Thyroid gland (tissue), 4 donors: ENCODE results near the gene FRMD4A. TPM values are rescaled to one million over a fixed set of nuclear protein-coding genes. Genes with fewer than 3 reads are reported as not detected.
A peak's percentile ranks its signal among the peaks of the same experiment; 100 is the strongest.

Experiments used
- DNase-seq, 2 donors: peaks; one replicate each; pipeline ENCODE4 v3.0.0-alpha.2; 2019
- H3K27ac ChIP-seq, 3 donors: fragments of 200-600 bp; sonication (generic); 1 replicate in 2 of 3; 2 replicates in 1 of 3; pipeline ENCODE4 v1.5.1; 2016 to 2019; ENCODE audit warnings: mild to moderate bottlenecking in 1 of 3, moderate library complexity in 1 of 3
- H3K27me3 ChIP-seq: fragments of 200-600 bp; sonication (generic); one replicate; pipeline ENCODE4 v1.5.1; 2019
- H3K36me3 ChIP-seq, 2 donors: fragments of 200-600 bp; sonication (generic); one replicate each; pipeline ENCODE4 v1.5.1; 2016 to 2019
- H3K4me1 ChIP-seq, 2 donors: fragments of 200-600 bp; sonication (generic); one replicate each; pipeline ENCODE4 v1.5.1; 2017 to 2019
- H3K4me3 ChIP-seq, 3 donors: fragments of 200-600 bp; sonication (generic); replicated peaks in 1 of 3; 1 replicate in 2 of 3; 2 replicates in 1 of 3; pipeline ENCODE4 v1.5.1; 2016; ENCODE audit warnings: mild to moderate bottlenecking in 1 of 3
- H3K9me3 ChIP-seq: fragments of 200-600 bp; sonication (generic); one replicate; pipeline ENCODE4 v1.5.1; 2017
- CTCF ChIP-seq, 6 experiments: fragments of 200-600 bp in 3 of 6; fragments of 450-650 bp in 3 of 6; sonication (generic) in 3 of 6; IDR thresholded peaks; one replicate each; pipeline ENCODE4 v1.5.1; 2016 to 2019; ENCODE audit warnings: antibody characterized with exemption in 6 of 6, mild to moderate bottlenecking in 2 of 6, inconsistent platforms in 1 of 6, moderate library complexity in 1 of 6
- POLR2A ChIP-seq, 2 donors: fragments of 450-650 bp; IDR thresholded peaks; one replicate each; pipeline ENCODE4 v1.6.1; 2017; ENCODE audit warnings: antibody characterized with exemption in 2 of 2, mild to moderate bottlenecking in 2 of 2, moderate library complexity in 1 of 2
- WGBS, 2 donors: methylation state at CpG; one replicate each; pipeline ENCODE4 v1.1.5; 2017; 5-methylcytosine and 5-hydroxymethylcytosine counted together
- intact Hi-C: fragments of 100-400 bp; cut with DNase I; formaldehyde crosslinking; loops from one replicate; pipeline ENCODE4 v1.15.1; 2023
- total RNA-seq, 4 donors: library from RNA; depleted of rRNA; stranded (reverse); fragments of >200 nt; gene quantifications; one replicate each; pipeline ENCODE4 v1.2.3, GENCODE V29; 2016

FRMD4A gene
- total RNA-seq, 4 donors from 2014 or later, result 10.6 to 18.6 (median 16.3) TPM

GRCh38 chr10:14016931-14017333, 313.8 kb downstream of the FRMD4A start:
- Histone ChIP-seq H3K27me3 (no peaks in the 10 kb centered on the region), H3K36me3 (no peaks in the 10 kb centered on the region), H3K4me1 (no peaks in the 10 kb centered on the region), H3K4me3 (no peak overlapping the region), H3K27ac (no peak overlapping the region), H3K9me3 (no peaks in the 10 kb centered on the region)
- TF ChIP-seq CTCF (IDR thresholded peaks at IDR 0.05) (no peak), POLR2A (IDR thresholded peaks at IDR 0.05) (no peak)
- DNase-seq, result no peak
- intact Hi-C loops, result no loop called here
- WGBS, 2 donors, result 78 to 88% methylated on average over 6 of the region's 6 CpGs

GRCh38 chr10:14016011-14016536, 314.6 kb downstream of the FRMD4A start:
- 53 to 57% methylated on average over 8 of the region's 8 CpGs for WGBS, 2 donors
- Histone ChIP-seq H3K36me3 (no peaks in the 10 kb centered on the region), H3K27ac (no peak overlapping the region), H3K27me3 (no peaks in the 10 kb centered on the region), H3K9me3 (no peaks in the 10 kb centered on the region), H3K4me1 (no peaks in the 10 kb centered on the region), H3K4me3 (no peak overlapping the region)
- intact Hi-C loops, result no loop called here
- DNase-seq, result peak; percentile 26 to 30
- no peak for TF ChIP-seq CTCF (IDR thresholded peaks at IDR 0.05)
- TF ChIP-seq POLR2A (IDR thresholded peaks at IDR 0.05), result no peak

GRCh38 chr10:14014423-14014822, 316.3 kb downstream of the FRMD4A start:
- Histone ChIP-seq H3K27ac (no peak overlapping the region), H3K27me3 (no peaks in the 10 kb centered on the region), H3K4me3 (no peak overlapping the region), H3K9me3 (no peaks in the 10 kb centered on the region), H3K4me1 (peaks cover 0 to 5% of the 10 kb centered on the region in 2 donors), H3K36me3 (no peaks in the 10 kb centered on the region)
- no peak for DNase-seq
- TF ChIP-seq CTCF (IDR thresholded peaks at IDR 0.05) (no peak), POLR2A (IDR thresholded peaks at IDR 0.05) (no peak)
- 93 to 97% methylated on average over 5 of the region's 5 CpGs for WGBS, 2 donors
- intact Hi-C loops, result no loop called here

- H3K27me3 ChIP-seq, result no peaks in the 10 kb centered on the region
- TF ChIP-seq CTCF (IDR thresholded peaks at IDR 0.05) (no peak), POLR2A (IDR thresholded peaks at IDR 0.05) (no peak)
- H3K27ac ChIP-seq, result no peak overlapping the region
- intact Hi-C loops, result no loop called here
- WGBS, 2 donors, result 76 to 97% methylated on average over 5 of the region's 5 CpGs
- H3K4me1 ChIP-seq, result peaks cover 0 to 5% of the 10 kb centered on the region in 2 donors
- H3K36me3 ChIP-seq, result no peaks in the 10 kb centered on the region
- H3K9me3 ChIP-seq, result no peaks in the 10 kb centered on the region
- no peak overlapping the region for H3K4me3 ChIP-seq
- no peak for DNase-seq
These were observed 319.8 kb downstream of the FRMD4A start for GRCh38 chr10:14010769-14011574.

GRCh38 chr10:14010101-14010558, 320.6 kb downstream of the FRMD4A start:
- intact Hi-C loops, result no loop called here
- no peak for TF ChIP-seq POLR2A (IDR thresholded peaks at IDR 0.05)
- no peak for TF ChIP-seq CTCF (IDR thresholded peaks at IDR 0.05)
- 32 to 35% methylated on average over 5 of the region's 5 CpGs for WGBS, 2 donors
- no peak for DNase-seq
- H3K4me1 ChIP-seq, result peaks cover 0 to 5% of the 10 kb centered on the region in 2 donors
- H3K27ac ChIP-seq, result no peak overlapping the region
- no peaks in the 10 kb centered on the region for H3K27me3 ChIP-seq
- H3K9me3 ChIP-seq, result no peaks in the 10 kb centered on the region
- H3K36me3 ChIP-seq, result no peaks in the 10 kb centered on the region
- no peak overlapping the region for H3K4me3 ChIP-seq
